ENCODE results near the gene KICS2. TPM values are rescaled to one million over a fixed set of nuclear protein-coding genes. Genes with fewer than 3 reads are reported as not detected.
"Not testable (repeated sequence)": the region's sequence is repeated elsewhere in the genome, so short reads cannot be mapped to it uniquely, and the experiment has no call there.

KICS2 gene
- polyA plus RNA-seq, 4 donors: 1.3 to 5.6 (median 3.1) TPM

DNA sequence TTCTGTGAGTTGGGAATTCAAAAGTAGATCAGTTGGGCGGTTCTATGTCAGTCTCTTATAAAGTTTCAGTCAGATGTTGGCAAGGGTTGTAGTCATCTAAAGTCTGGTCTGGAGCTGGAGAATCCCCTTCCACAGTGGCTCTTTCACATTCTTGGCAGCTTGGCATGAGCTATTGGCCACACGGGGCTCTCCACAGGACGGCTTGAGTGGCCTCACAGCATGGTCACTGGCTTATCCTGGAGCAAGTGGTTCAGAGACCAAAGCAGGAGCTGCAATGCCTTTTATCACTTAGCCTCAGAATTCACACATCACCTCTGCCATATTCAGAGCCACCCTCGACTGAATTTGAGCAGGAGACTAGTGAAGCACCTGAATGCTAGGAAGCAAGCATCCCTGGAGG is 7.1 kb upstream of the KICS2 start:
- Histone ChIP-seq H3K27ac (ENCODE audit: low read depth in 1 of 3, low read length in 2 of 3) (no peak overlapping the region), H3K4me3 (ENCODE audit: low read depth in 1 of 3, low read length in 3 of 3) (no peak overlapping the region), H3K4me1 (ENCODE audit: control insufficient read depth in 3 of 3, insufficient read depth in 2 of 3, low read depth in 1 of 3, low read length in 2 of 3) (no peaks in the 10 kb centered on the region), H3K9me3 (ENCODE audit: control insufficient read depth in 2 of 2, insufficient read depth in 1 of 2, low read depth in 1 of 2, low read length in 1 of 2) (no peaks in the 10 kb centered on the region), H3K36me3 (ENCODE audit: control insufficient read depth in 3 of 3, insufficient read depth in 2 of 3, low read depth in 1 of 3, low read length in 3 of 3) (no peaks in the 10 kb centered on the region), H3K27me3 (ENCODE audit: control insufficient read depth in 3 of 3, insufficient read depth in 3 of 3, low read length in 3 of 3) (peaks cover 0 to 2% (median 0%) of the 10 kb centered on the region in 3 donors)
- no peak for DNase-seq
- WGBS, 3 donors: 55 to 69% (median 61%) methylated on average over 4 of the region's 4 CpGs
- FAIRE-seq: no peak

- no peak for FAIRE-seq
Measured at GRCh38 chr12:64225626-64226025, 3.5 kb upstream of the KICS2 start.

GRCh38 chr12:64221651-64222008 is 466 bp downstream of the KICS2 start:
- H3K4me1 ChIP-seq (ENCODE audit: control insufficient read depth in 3 of 3, insufficient read depth in 2 of 3, low read depth in 1 of 3, low read length in 2 of 3): peaks cover 0 to 15% (median 0%) of the 10 kb centered on the region in 3 donors
- peak overlapping the region; percentile 90 to 99 (median 93) for H3K27ac ChIP-seq (ENCODE audit: low read depth in 1 of 3, low read length in 2 of 3)
- peak overlapping the region; percentile 69 to 97 (median 73) for H3K4me3 ChIP-seq (ENCODE audit: low read depth in 1 of 3, low read length in 3 of 3)
- no peaks in the 10 kb centered on the region for H3K36me3 ChIP-seq (ENCODE audit: control insufficient read depth in 3 of 3, insufficient read depth in 2 of 3, low read depth in 1 of 3, low read length in 3 of 3)
- no peaks in the 10 kb centered on the region for H3K27me3 ChIP-seq (ENCODE audit: control insufficient read depth in 3 of 3, insufficient read depth in 3 of 3, low read length in 3 of 3)
- no peaks in the 10 kb centered on the region for H3K9me3 ChIP-seq (ENCODE audit: control insufficient read depth in 2 of 2, insufficient read depth in 1 of 2, low read depth in 1 of 2, low read length in 1 of 2)
- peak; percentile 92 to 94 for DNase-seq
- FAIRE-seq: no peak
- WGBS, 3 donors: 0% methylated on average over 13 to 16 of the region's 16 CpGs

More at GRCh38 chr12:64225626-64226025, 3.5 kb upstream of the KICS2 start:
- Histone ChIP-seq H3K36me3 (ENCODE audit: control insufficient read depth in 3 of 3, insufficient read depth in 2 of 3, low read depth in 1 of 3, low read length in 3 of 3) (no peaks in the 10 kb centered on the region), H3K27ac (ENCODE audit: low read depth in 1 of 3, low read length in 2 of 3) (no peak overlapping the region), H3K4me3 (ENCODE audit: low read depth in 1 of 3, low read length in 3 of 3) (no peak overlapping the region), H3K9me3 (ENCODE audit: control insufficient read depth in 2 of 2, insufficient read depth in 1 of 2, low read depth in 1 of 2, low read length in 1 of 2) (no peaks in the 10 kb centered on the region), H3K4me1 (ENCODE audit: control insufficient read depth in 3 of 3, insufficient read depth in 2 of 3, low read depth in 1 of 3, low read length in 2 of 3) (peaks cover 0 to 8% (median 0%) of the 10 kb centered on the region in 3 donors), H3K27me3 (ENCODE audit: control insufficient read depth in 3 of 3, insufficient read depth in 3 of 3, low read length in 3 of 3) (peaks cover 0 to 2% (median 0%) of the 10 kb centered on the region in 3 donors)
- DNase-seq: no peak
- 20 to 58% (median 34%) methylated on average over 2 of the region's 2 CpGs for WGBS, 3 donors

- WGBS, 3 donors: 89 to 96% (median 90%) methylated on average over 3 of the region's 3 CpGs
- Histone ChIP-seq H3K27ac (ENCODE audit: low read depth in 1 of 3, low read length in 2 of 3) (no peak overlapping the region), H3K27me3 (ENCODE audit: control insufficient read depth in 3 of 3, insufficient read depth in 3 of 3, low read length in 3 of 3) (no peaks in the 10 kb centered on the region), H3K4me1 (ENCODE audit: control insufficient read depth in 3 of 3, insufficient read depth in 2 of 3, low read depth in 1 of 3, low read length in 2 of 3) (peaks cover 0 to 15% (median 0%) of the 10 kb centered on the region in 3 donors), H3K9me3 (ENCODE audit: control insufficient read depth in 2 of 2, insufficient read depth in 1 of 2, low read depth in 1 of 2, low read length in 1 of 2) (no peaks in the 10 kb centered on the region), H3K36me3 (ENCODE audit: control insufficient read depth in 3 of 3, insufficient read depth in 2 of 3, low read depth in 1 of 3, low read length in 3 of 3) (peaks cover 0 to 4% (median 0%) of the 10 kb centered on the region in 3 donors), H3K4me3 (ENCODE audit: low read depth in 1 of 3, low read length in 3 of 3) (no peak overlapping the region)
- FAIRE-seq (no peak), DNase-seq (no peak)
Measured at GRCh38 chr12:64220046-64220445, 2.0 kb downstream of the KICS2 start.

- FAIRE-seq (no peak), DNase-seq (peak; percentile 12 to 13)
- WGBS, 3 donors: 12 to 31% (median 28%) methylated on average over 2 of the region's 2 CpGs
- peaks cover 0 to 6% (median 0%) of the 10 kb centered on the region in 3 donors for H3K36me3 ChIP-seq (ENCODE audit: control insufficient read depth in 3 of 3, insufficient read depth in 2 of 3, low read depth in 1 of 3, low read length in 3 of 3)
- no peak overlapping the region for H3K4me3 ChIP-seq (ENCODE audit: low read depth in 1 of 3, low read length in 3 of 3)
- no peaks in the 10 kb centered on the region for H3K27me3 ChIP-seq (ENCODE audit: control insufficient read depth in 3 of 3, insufficient read depth in 3 of 3, low read length in 3 of 3)
- no peaks in the 10 kb centered on the region for H3K9me3 ChIP-seq (ENCODE audit: control insufficient read depth in 2 of 2, insufficient read depth in 1 of 2, low read depth in 1 of 2, low read length in 1 of 2)
- H3K4me1 ChIP-seq (ENCODE audit: control insufficient read depth in 3 of 3, insufficient read depth in 2 of 3, low read depth in 1 of 3, low read length in 2 of 3): peaks cover 0 to 15% (median 0%) of the 10 kb centered on the region in 3 donors
- peak overlapping the region in 1 of 3 donors; percentile 41 for H3K27ac ChIP-seq (ENCODE audit: low read depth in 1 of 3, low read length in 2 of 3)
Measured at GRCh38 chr12:64219145-64219544, 3.0 kb downstream of the KICS2 start.

DNA sequence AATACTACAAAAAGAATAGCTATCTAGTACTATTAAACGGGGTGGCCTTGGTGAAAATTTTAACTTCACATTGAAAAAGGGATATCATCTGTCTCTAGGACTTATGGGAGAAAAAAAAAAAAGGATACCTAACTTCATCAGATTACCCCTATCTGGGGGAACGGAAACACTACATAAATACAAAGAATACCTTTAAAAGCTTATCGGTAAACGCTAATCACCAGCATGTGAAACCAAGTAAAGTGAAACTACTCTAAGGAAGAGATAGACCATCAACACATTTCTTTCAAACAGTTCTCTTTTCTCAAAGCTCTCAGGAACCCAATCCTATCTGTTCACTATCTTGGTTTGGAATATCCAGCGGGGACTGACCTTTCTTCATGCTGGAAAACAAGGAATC is 3.5 kb downstream of the KICS2 start:
- 13 to 51% (median 25%) methylated on average over 5 of the region's 5 CpGs for WGBS, 3 donors
- H3K27ac ChIP-seq (ENCODE audit: low read depth in 1 of 3, low read length in 2 of 3): peak overlapping the region in 1 of 3 donors; percentile 41
- H3K9me3 ChIP-seq (ENCODE audit: control insufficient read depth in 2 of 2, insufficient read depth in 1 of 2, low read depth in 1 of 2, low read length in 1 of 2): no peaks in the 10 kb centered on the region
- no peaks in the 10 kb centered on the region for H3K27me3 ChIP-seq (ENCODE audit: control insufficient read depth in 3 of 3, insufficient read depth in 3 of 3, low read length in 3 of 3)
- FAIRE-seq (no peak), DNase-seq (peak; percentile 21 to 32)
- H3K36me3 ChIP-seq (ENCODE audit: control insufficient read depth in 3 of 3, insufficient read depth in 2 of 3, low read depth in 1 of 3, low read length in 3 of 3): peaks cover 0 to 6% (median 2%) of the 10 kb centered on the region in 3 donors
- no peak overlapping the region for H3K4me3 ChIP-seq (ENCODE audit: low read depth in 1 of 3, low read length in 3 of 3)
- H3K4me1 ChIP-seq (ENCODE audit: control insufficient read depth in 3 of 3, insufficient read depth in 2 of 3, low read depth in 1 of 3, low read length in 2 of 3): peaks cover 0 to 15% (median 0%) of the 10 kb centered on the region in 3 donors

GRCh38 chr12:64217643-64218042 is 4.5 kb downstream of the KICS2 start:
- FAIRE-seq; DNase-seq; H3K27me3 ChIP-seq (ENCODE audit: control insufficient read depth in 3 of 3, insufficient read depth in 3 of 3, low read length in 3 of 3); H3K9me3 ChIP-seq (ENCODE audit: control insufficient read depth in 2 of 2, insufficient read depth in 1 of 2, low read depth in 1 of 2, low read length in 1 of 2); H3K27ac ChIP-seq (ENCODE audit: low read depth in 1 of 3, low read length in 2 of 3); H3K36me3 ChIP-seq (ENCODE audit: control insufficient read depth in 3 of 3, insufficient read depth in 2 of 3, low read depth in 1 of 3, low read length in 3 of 3); H3K4me3 ChIP-seq (ENCODE audit: low read depth in 1 of 3, low read length in 3 of 3): not testable (repeated sequence)
- 94 to 98% (median 95%) methylated on average over 7 of the region's 7 CpGs for WGBS, 3 donors
- H3K4me1 ChIP-seq (ENCODE audit: control insufficient read depth in 3 of 3, insufficient read depth in 2 of 3, low read depth in 1 of 3, low read length in 2 of 3): peaks cover 0 to 15% (median 0%) of the 10 kb centered on the region in 3 donors

DNA sequence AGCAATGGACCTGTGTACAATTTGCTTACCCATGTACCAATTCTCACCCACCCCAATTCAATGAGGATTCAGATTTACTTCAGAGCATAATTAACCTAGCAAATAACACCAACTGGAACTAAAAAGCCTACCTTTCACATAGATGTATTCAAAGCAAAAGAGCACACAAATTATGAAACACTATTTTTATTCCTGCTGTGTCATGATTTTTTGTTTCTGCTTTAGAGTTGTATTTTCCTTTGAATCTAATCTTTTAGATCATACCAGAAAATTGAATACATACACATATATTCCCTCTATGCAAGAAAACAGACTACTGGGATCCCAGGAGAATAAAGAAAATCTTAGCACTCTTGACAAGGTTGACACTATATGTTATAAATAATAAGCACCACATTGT is 5.9 kb downstream of the KICS2 start:
- H3K36me3 ChIP-seq (ENCODE audit: control insufficient read depth in 3 of 3, insufficient read depth in 2 of 3, low read depth in 1 of 3, low read length in 3 of 3): peaks cover 0 to 7% (median 2%) of the 10 kb centered on the region in 3 donors
- no peak overlapping the region for H3K27ac ChIP-seq (ENCODE audit: low read depth in 1 of 3, low read length in 2 of 3)
- no peak for DNase-seq
- no peaks in the 10 kb centered on the region for H3K9me3 ChIP-seq (ENCODE audit: control insufficient read depth in 2 of 2, insufficient read depth in 1 of 2, low read depth in 1 of 2, low read length in 1 of 2)
- H3K4me3 ChIP-seq (ENCODE audit: low read depth in 1 of 3, low read length in 3 of 3): no peak overlapping the region
- H3K27me3 ChIP-seq (ENCODE audit: control insufficient read depth in 3 of 3, insufficient read depth in 3 of 3, low read length in 3 of 3): no peaks in the 10 kb centered on the region
- FAIRE-seq: no peak
- peaks cover 0 to 11% (median 0%) of the 10 kb centered on the region in 3 donors for H3K4me1 ChIP-seq (ENCODE audit: control insufficient read depth in 3 of 3, insufficient read depth in 2 of 3, low read depth in 1 of 3, low read length in 2 of 3)

DNA sequence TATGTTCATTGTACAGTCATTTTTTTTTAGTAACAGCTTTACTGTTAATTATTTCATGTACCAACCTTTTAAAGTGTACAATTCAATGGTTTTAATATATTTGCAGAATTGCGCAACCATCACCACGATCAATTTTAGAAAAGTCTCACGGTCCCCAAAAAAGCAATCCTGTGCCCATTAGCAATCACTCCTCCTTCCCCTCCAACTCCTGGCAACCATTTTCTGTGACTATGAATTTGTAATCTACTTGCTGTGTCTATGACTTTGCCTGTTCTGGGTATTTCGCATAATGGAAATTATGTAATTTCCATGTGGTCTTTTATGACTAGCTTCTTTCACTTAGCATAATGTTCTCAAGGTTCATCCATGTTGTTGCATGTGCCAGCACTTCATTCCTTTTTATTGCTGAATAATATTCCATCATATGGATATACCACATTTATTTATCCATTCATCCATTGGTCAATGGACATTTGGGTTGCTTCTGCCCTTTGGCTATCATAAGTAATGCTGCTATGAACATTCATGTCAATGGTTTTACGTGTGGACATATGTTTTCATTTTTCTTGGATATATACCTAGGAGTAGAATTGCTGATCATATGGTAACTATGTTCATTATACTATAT is 9.9 kb downstream of the KICS2 start:
- Histone ChIP-seq H3K27me3 (ENCODE audit: control insufficient read depth in 3 of 3, insufficient read depth in 3 of 3, low read length in 3 of 3) (no peaks in the 10 kb centered on the region), H3K4me1 (ENCODE audit: control insufficient read depth in 3 of 3, insufficient read depth in 2 of 3, low read depth in 1 of 3, low read length in 2 of 3) (no peaks in the 10 kb centered on the region), H3K36me3 (ENCODE audit: control insufficient read depth in 3 of 3, insufficient read depth in 2 of 3, low read depth in 1 of 3, low read length in 3 of 3) (peaks cover 0 to 17% (median 2%) of the 10 kb centered on the region in 3 donors), H3K27ac (ENCODE audit: low read depth in 1 of 3, low read length in 2 of 3) (no peak overlapping the region), H3K4me3 (ENCODE audit: low read depth in 1 of 3, low read length in 3 of 3) (no peak overlapping the region), H3K9me3 (ENCODE audit: control insufficient read depth in 2 of 2, insufficient read depth in 1 of 2, low read depth in 1 of 2, low read length in 1 of 2) (no peaks in the 10 kb centered on the region)
- DNase-seq (no peak), FAIRE-seq (no peak)
- 73 to 77% (median 77%) methylated on average over 5 of the region's 5 CpGs for WGBS, 3 donors

Measured in small intestine (tissue), 7 donors.